Muscle layer of colon (tissue), 2 donors: ENCODE results near the gene DMD.

Experiments used
- H3K27ac ChIP-seq: one replicate; pipeline ENCODE4 v1.7.0; 2013; ENCODE audit warnings: low read depth, mild to moderate bottlenecking, low read length, moderate library complexity
- H3K27me3 ChIP-seq, 2 donors: one replicate each; pipeline ENCODE4 v1.7.0; 2013; ENCODE audit warnings: low read length in 2 of 2, mild to moderate bottlenecking in 2 of 2; ENCODE audit not compliant: insufficient read depth in 2 of 2, control insufficient read depth in 1 of 2
- H3K36me3 ChIP-seq: one replicate; pipeline ENCODE4 v1.7.0; 2013; ENCODE audit warnings: mild to moderate bottlenecking, low read length; ENCODE audit not compliant: insufficient read depth
- H3K4me1 ChIP-seq: one replicate; pipeline ENCODE4 v1.7.0; 2013; ENCODE audit warnings: mild to moderate bottlenecking, low read length; ENCODE audit not compliant: insufficient read depth
- H3K4me3 ChIP-seq, 2 donors: one replicate each; pipeline ENCODE4 v1.7.0; 2013; ENCODE audit warnings: low read length in 2 of 2, low read depth in 1 of 2, mild to moderate bottlenecking in 1 of 2, moderate library complexity in 1 of 2
- H3K9ac ChIP-seq: one replicate; pipeline ENCODE4 v1.7.0; 2013; ENCODE audit warnings: low read length
- H3K9me3 ChIP-seq: one replicate; pipeline ENCODE4 v1.7.0; 2013; ENCODE audit warnings: mild to moderate bottlenecking, low read length
- donor health status: abdominal sarcoma.
- donor health status: Adenocarcinoma of cecum.

Gene DMD

GRCh38 chrX:31099536-31100090 lies 2111.7 kb downstream of the DMD start:
- Histone ChIP-seq H3K27ac (no peak overlapping the region), H3K36me3 (no peaks in the 10 kb centered on the region), H3K27me3 (no peaks in the 10 kb centered on the region), H3K9ac (no peak overlapping the region), H3K9me3 (no peaks in the 10 kb centered on the region), H3K4me1 (no peaks in the 10 kb centered on the region), H3K4me3 (no peak overlapping the region)

- Histone ChIP-seq H3K27me3 (no peaks in the 10 kb centered on the region), H3K4me3 (no peak overlapping the region), H3K36me3 (no peaks in the 10 kb centered on the region), H3K27ac (no peak overlapping the region), H3K9me3 (no peaks in the 10 kb centered on the region), H3K4me1 (no peaks in the 10 kb centered on the region), H3K9ac (no peak overlapping the region)
Measured at GRCh38 chrX:31098079-31098478, 2113.3 kb downstream of the DMD start.

GRCh38 chrX:31093639-31093975 lies 2117.7 kb downstream of the DMD start:
- no peak overlapping the region for H3K27ac ChIP-seq
- no peaks in the 10 kb centered on the region for H3K36me3 ChIP-seq
- H3K9ac ChIP-seq = no peak overlapping the region
- H3K4me3 ChIP-seq = no peak overlapping the region
- H3K4me1 ChIP-seq = no peaks in the 10 kb centered on the region
- no peaks in the 10 kb centered on the region for H3K9me3 ChIP-seq
- no peaks in the 10 kb centered on the region for H3K27me3 ChIP-seq

GRCh38 chrX:31092970-31093638 lies 2118.2 kb downstream of the DMD start:
- Histone ChIP-seq H3K36me3 (no peaks in the 10 kb centered on the region), H3K27me3 (no peaks in the 10 kb centered on the region), H3K9ac (no peak overlapping the region), H3K27ac (no peak overlapping the region), H3K4me1 (no peaks in the 10 kb centered on the region), H3K4me3 (no peak overlapping the region), H3K9me3 (no peaks in the 10 kb centered on the region)

- Histone ChIP-seq H3K27me3 (no peaks in the 10 kb centered on the region), H3K9me3 (no peaks in the 10 kb centered on the region), H3K9ac (no peak overlapping the region), H3K4me1 (no peaks in the 10 kb centered on the region), H3K4me3 (no peak overlapping the region), H3K27ac (no peak overlapping the region), H3K36me3 (no peaks in the 10 kb centered on the region)
Measured at GRCh38 chrX:31092476-31092875, 2118.9 kb downstream of the DMD start.

- Histone ChIP-seq H3K4me1 (no peaks in the 10 kb centered on the region), H3K36me3 (no peaks in the 10 kb centered on the region), H3K27me3 (no peaks in the 10 kb centered on the region), H3K9ac (no peak overlapping the region), H3K9me3 (no peaks in the 10 kb centered on the region), H3K27ac (no peak overlapping the region), H3K4me3 (no peak overlapping the region)
Measured at GRCh38 chrX:31091819-31092218, 2119.5 kb downstream of the DMD start.

- no peak overlapping the region for H3K4me3 ChIP-seq
- H3K27me3 ChIP-seq = no peaks in the 10 kb centered on the region
- no peaks in the 10 kb centered on the region for H3K9me3 ChIP-seq
- H3K27ac ChIP-seq = no peak overlapping the region
- H3K4me1 ChIP-seq = no peaks in the 10 kb centered on the region
- no peaks in the 10 kb centered on the region for H3K36me3 ChIP-seq
- no peak overlapping the region for H3K9ac ChIP-seq
Measured at GRCh38 chrX:31074522-31074921, 2136.8 kb downstream of the DMD start.

- Histone ChIP-seq H3K9me3 (no peaks in the 10 kb centered on the region), H3K27me3 (no peaks in the 10 kb centered on the region), H3K4me1 (no peaks in the 10 kb centered on the region), H3K36me3 (no peaks in the 10 kb centered on the region), H3K27ac (no peak within 1 kb of the TSS), H3K4me3 (no peak within 1 kb of the TSS), H3K9ac (no peak within 1 kb of the TSS)
Measured at GRCh38 chrX:31071725-31072124, 2139.6 kb downstream of the DMD start, which contains the start of gene FTHL17. Gene FTHL17, minus strand, starts transcription at chrX:31072041. Its CDS starts 88 bp downstream, at chrX:31071953.

- no peak overlapping the region for H3K9ac ChIP-seq
- no peaks in the 10 kb centered on the region for H3K27me3 ChIP-seq
- H3K9me3 ChIP-seq = no peaks in the 10 kb centered on the region
- no peaks in the 10 kb centered on the region for H3K4me1 ChIP-seq
- no peak overlapping the region for H3K4me3 ChIP-seq
- H3K27ac ChIP-seq = no peak overlapping the region
- H3K36me3 ChIP-seq = no peaks in the 10 kb centered on the region
Measured at GRCh38 chrX:31071262-31071661, 2140.1 kb downstream of the DMD start.

- no peaks in the 10 kb centered on the region for H3K36me3 ChIP-seq
- H3K27ac ChIP-seq = no peak overlapping the region
- H3K27me3 ChIP-seq = no peaks in the 10 kb centered on the region
- no peak overlapping the region for H3K9ac ChIP-seq
- H3K9me3 ChIP-seq = no peaks in the 10 kb centered on the region
- no peak overlapping the region for H3K4me3 ChIP-seq
- H3K4me1 ChIP-seq = no peaks in the 10 kb centered on the region
Measured at GRCh38 chrX:31070057-31070468, 2141.3 kb downstream of the DMD start.
